ENCODE data around the gene ZSCAN21.

- no peak for TF ChIP-seq EZH2 (IDR thresholded peaks at IDR 0.05; ENCODE audit: insufficient read depth, poor library complexity, severe bottlenecking)
- TF ChIP-seq EZH2phosphoT487 (IDR thresholded peaks at IDR 0.05; ENCODE audit: insufficient read depth, low read depth) = no peak
These were observed 12.1 kb downstream of the ZSCAN21 start for GRCh38 chr7:100061518-100062193.

All from GM23248 (cell line).